CD14-positive monocyte (primary cell): ENCODE data around the gene CPEB4. TPM values are rescaled to one million over a fixed set of nuclear protein-coding genes. Genes with fewer than 3 reads are reported as not detected.

Experiments
- DNase-seq, 3 donors: peaks; one replicate each; pipeline ENCODE4 v3.0.0-alpha.2; 2011 to 2022
- H2AFZ ChIP-seq: 2 replicates; pipeline ENCODE4 v1.6.0; 2012; ENCODE audit warnings: mild to moderate bottlenecking, low read depth, low read length, inconsistent platforms; ENCODE audit not compliant: insufficient read depth, poor library complexity, severe bottlenecking
- H3K27ac ChIP-seq, 2 donors: 1 replicate in 1 of 2; 2 replicates in 1 of 2; pipeline ENCODE4 v1.5.1; 2012 to 2013; ENCODE audit warnings: low read length in 2 of 2, control low read depth in 1 of 2, inconsistent platforms in 1 of 2, low read depth in 1 of 2, mild to moderate bottlenecking in 1 of 2
- H3K27me3 ChIP-seq, 2 donors: one replicate each; pipeline versions ENCODE4 v1.6.0 to v1.6.1; 2011 to 2013; ENCODE audit warnings: low read length in 2 of 2; ENCODE audit not compliant: control insufficient read depth in 2 of 2, insufficient read depth in 2 of 2
- H3K36me3 ChIP-seq, 2 donors: replicated peaks in 1 of 2; 1 replicate in 1 of 2; 2 replicates in 1 of 2; pipeline versions ENCODE4 v1.5.1 to v1.6.1; 2012 to 2013; ENCODE audit warnings: low read length in 2 of 2, control low read depth in 1 of 2, inconsistent platforms in 1 of 2, mild to moderate bottlenecking in 1 of 2; ENCODE audit not compliant: insufficient read depth in 2 of 2, control insufficient read depth in 1 of 2
- H3K4me1 ChIP-seq, 2 donors: 1 replicate in 1 of 2; 2 replicates in 1 of 2; pipeline versions ENCODE4 v1.5.1 to v1.6.1; 2012 to 2013; ENCODE audit warnings: low read length in 2 of 2, control low read depth in 1 of 2, inconsistent platforms in 1 of 2, mild to moderate bottlenecking in 1 of 2, moderate library complexity in 1 of 2; ENCODE audit not compliant: insufficient read depth in 2 of 2, control insufficient read depth in 1 of 2
- H3K4me2 ChIP-seq: replicated peaks from 2 replicates; pipeline ENCODE3; 2012; ENCODE audit warnings: low read length, moderate library complexity, mild to moderate bottlenecking; ENCODE audit not compliant: poor library complexity, severe bottlenecking; ENCODE audit errors: extremely low read depth
- H3K4me3 ChIP-seq, 3 experiments: fragments of 200-600 bp in 1 of 3; sonication (generic) in 1 of 3; replicated peaks in 1 of 3; 1 replicate in 2 of 3; 2 replicates in 1 of 3; pipeline ENCODE4 v1.5.1; 2011 to 2013; ENCODE audit warnings: low read length in 3 of 3, mild to moderate bottlenecking in 3 of 3, control low read depth in 2 of 3, low read depth in 2 of 3, inconsistent platforms in 1 of 3, moderate library complexity in 1 of 3
- H3K79me2 ChIP-seq: 2 replicates; pipeline ENCODE4 v1.6.0; 2012; ENCODE audit warnings: mild to moderate bottlenecking, control low read depth, inconsistent platforms, low read length, moderate library complexity; ENCODE audit not compliant: insufficient read depth
- H3K9ac ChIP-seq: 2 replicates; pipeline ENCODE4 v1.6.0; 2017; ENCODE audit warnings: low read length, mild to moderate bottlenecking; ENCODE audit not compliant: insufficient read depth, poor library complexity, severe bottlenecking
- H3K9me3 ChIP-seq, 2 donors: replicated peaks in 1 of 2; 1 replicate in 1 of 2; 2 replicates in 1 of 2; pipeline versions ENCODE4 v1.5.1 to v1.6.1; 2012 to 2013; ENCODE audit warnings: low read length in 2 of 2, control low read depth in 1 of 2; ENCODE audit not compliant: control insufficient read depth in 1 of 2, insufficient read depth in 1 of 2
- H4K20me1 ChIP-seq: 2 replicates; pipeline ENCODE4 v1.6.0; 2012; ENCODE audit warnings: mild to moderate bottlenecking, low read length, control low read depth, moderate library complexity; ENCODE audit not compliant: insufficient read depth
- H3K27ac Mint-ChIP-seq, 7 donors: one replicate each; pipeline ENCODE4 v1.8.0; 2020; ENCODE audit warnings: mild to moderate bottlenecking in 7 of 7, mixed read lengths in 7 of 7, moderate library complexity in 6 of 7, inconsistent platforms in 2 of 7
- H3K27me3 Mint-ChIP-seq, 3 donors: one replicate each; pipeline ENCODE4 v1.8.0; 2021 to 2022; ENCODE audit warnings: low read depth in 3 of 3, mild to moderate bottlenecking in 3 of 3, mixed read lengths in 3 of 3, moderate library complexity in 3 of 3, inconsistent platforms in 1 of 3
- H3K36me3 Mint-ChIP-seq, 2 donors: one replicate each; pipeline ENCODE4 v1.8.0; 2020; ENCODE audit warnings: mixed read lengths in 2 of 2, inconsistent platforms in 1 of 2, mild to moderate bottlenecking in 1 of 2
- H3K4me1 Mint-ChIP-seq: one replicate; pipeline ENCODE4 v1.8.0; 2020; ENCODE audit warnings: mild to moderate bottlenecking, mixed read lengths
- H3K4me3 Mint-ChIP-seq, 2 donors: one replicate each; pipeline ENCODE4 v1.8.0; 2020; ENCODE audit warnings: mild to moderate bottlenecking in 2 of 2, mixed read lengths in 2 of 2, moderate library complexity in 1 of 2
- H3K9me3 Mint-ChIP-seq, 7 donors: one replicate each; pipeline ENCODE4 v1.8.0; 2020 to 2022; ENCODE audit warnings: mixed read lengths in 7 of 7, mild to moderate bottlenecking in 6 of 7, moderate library complexity in 6 of 7, inconsistent platforms in 2 of 7
- CTCF ChIP-seq: fragments of 200-600 bp; IDR thresholded peaks from one replicate; pipeline ENCODE4 v1.8.0; 2022; ENCODE audit warnings: antibody characterized with exemption, mild to moderate bottlenecking
- whole genome bisulfite sequencing: methylation state at CpG from one replicate; pipeline ENCODE4 v1.1.5; 2013; ENCODE audit warnings: missing lambda C conversion rate; ENCODE audit not compliant: insufficient coverage; 5-methylcytosine and 5-hydroxymethylcytosine counted together
- intact Hi-C, 2 donors: fragments of 100-400 bp; cut with micrococcal nuclease; formaldehyde crosslinking; loops; one replicate each; pipeline versions ENCODE4 v1.15.0 to v1.15.1; 2023
- polyA plus RNA-seq, 3 donors: library from polyadenylated mRNA; depleted of rRNA in 1 of 3; unstranded in 2 of 3; stranded (reverse) in 1 of 3; fragments of 300-500 nt in 2 of 3; fragments of >200 nt in 1 of 3; fragmentation: Illumina TruSeq in 2 of 3; gene quantifications; 1 replicate in 2 of 3; 2 replicates in 1 of 3; pipeline ENCODE4 v1.2.3, GENCODE V29; 2012 to 2021

Gene CPEB4
- polyA plus RNA-seq, 3 donors: 10.7 to 27.3 (median 13.9) TPM

- intact Hi-C loops: no loop called here
- H3K4me1 ChIP-seq: no peaks in the 10 kb centered on the region
- H3K27me3 Mint-ChIP-seq: no peaks in the 10 kb centered on the region
- H3K4me3 Mint-ChIP-seq: no peak overlapping the region
- no peak overlapping the region for H3K4me2 ChIP-seq
- no peak overlapping the region for H3K4me3 ChIP-seq
- peaks cover 10 to 21% of the 10 kb centered on the region in 2 donors for H3K36me3 ChIP-seq
- peaks cover 12% of the 10 kb centered on the region for H3K4me1 Mint-ChIP-seq
- no peak for TF ChIP-seq CTCF
- H3K27ac ChIP-seq: no peak overlapping the region
- H3K9me3 Mint-ChIP-seq: no peaks in the 10 kb centered on the region
- H3K27me3 ChIP-seq: no peaks in the 10 kb centered on the region
- 62% methylated on average over 2 of the region's 10 CpGs for WGBS
- peak overlapping the region in 2 of 7 donors; percentile 1 to 60 for H3K27ac Mint-ChIP-seq
- H2AFZ ChIP-seq: no peak overlapping the region
- H3K79me2 ChIP-seq: no peaks in the 10 kb centered on the region
- no peak overlapping the region for H3K9ac ChIP-seq
- H4K20me1 ChIP-seq: peaks cover 14% of the 10 kb centered on the region
- H3K9me3 ChIP-seq: no peaks in the 10 kb centered on the region
- H3K36me3 Mint-ChIP-seq: peaks cover 15 to 25% of the 10 kb centered on the region in 2 donors
- DNase-seq: no peak
These were observed 75.2 kb downstream of the CPEB4 start for GRCh38 chr5:173963182-173963838.

- no peak overlapping the region for H3K9ac ChIP-seq
- H2AFZ ChIP-seq: no peak overlapping the region
- Mint-ChIP-seq H3K4me1 (peaks cover 18% of the 10 kb centered on the region), H3K27me3 (no peaks in the 10 kb centered on the region), H3K9me3 (no peaks in the 10 kb centered on the region), H3K36me3 (peaks cover 15 to 25% of the 10 kb centered on the region in 2 donors), H3K4me3 (no peak overlapping the region), H3K27ac (no peak overlapping the region)
- H3K9me3 ChIP-seq: no peaks in the 10 kb centered on the region
- 50% methylated on average over 1 of the region's 19 CpGs for WGBS
- H3K4me1 ChIP-seq: no peaks in the 10 kb centered on the region
- no peak overlapping the region for H3K4me2 ChIP-seq
- peaks cover 3 to 19% of the 10 kb centered on the region in 2 donors for H3K36me3 ChIP-seq
- no peaks in the 10 kb centered on the region for H3K27me3 ChIP-seq
- intact Hi-C loops: no loop called here
- H3K79me2 ChIP-seq: no peaks in the 10 kb centered on the region
- H3K4me3 ChIP-seq: no peak overlapping the region
- H3K27ac ChIP-seq: no peak overlapping the region
- H4K20me1 ChIP-seq: peaks cover 13% of the 10 kb centered on the region
- DNase-seq: no peak
- TF ChIP-seq CTCF: no peak
These were observed 75.8 kb downstream of the CPEB4 start for GRCh38 chr5:173963867-173964441.
